Liver (tissue), 9 donors: ENCODE measurements around the gene ZDHHC4. TPM values are rescaled to one million over a fixed set of nuclear protein-coding genes. Genes with fewer than 3 reads are reported as not detected.

ENCODE experiments used
- DNase-seq: peaks from one replicate; pipeline ENCODE4 v3.0.0-alpha.2; 2017; ENCODE audit warnings: low spot score
- H3K27ac ChIP-seq, 2 donors: one replicate each; pipeline ENCODE4 v1.7.0; 2013; ENCODE audit warnings: inconsistent platforms in 2 of 2, low read length in 2 of 2, control low read depth in 1 of 2, low read depth in 1 of 2, mild to moderate bottlenecking in 1 of 2
- H3K27me3 ChIP-seq, 4 donors: one replicate each; pipeline versions ENCODE4 v1.6.1 to v1.7.0; 2013; ENCODE audit warnings: low read length in 3 of 4, inconsistent platforms in 1 of 4, mild to moderate bottlenecking in 1 of 4, moderate library complexity in 1 of 4; ENCODE audit not compliant: control insufficient read depth in 4 of 4, insufficient read depth in 4 of 4
- H3K36me3 ChIP-seq, 4 donors: one replicate each; pipeline versions ENCODE4 v1.6.1 to v1.7.0; 2013; ENCODE audit warnings: low read length in 3 of 4, mild to moderate bottlenecking in 3 of 4, low read depth in 1 of 4, moderate library complexity in 1 of 4; ENCODE audit not compliant: control insufficient read depth in 4 of 4, insufficient read depth in 3 of 4
- H3K4me1 ChIP-seq, 4 donors: one replicate each; pipeline versions ENCODE4 v1.6.1 to v1.7.0; 2013; ENCODE audit warnings: low read length in 3 of 4, mild to moderate bottlenecking in 3 of 4, moderate library complexity in 1 of 4; ENCODE audit not compliant: control insufficient read depth in 4 of 4, insufficient read depth in 4 of 4
- H3K4me3 ChIP-seq, 3 donors: one replicate each; pipeline versions ENCODE4 v1.6.1 to v1.7.0; 2013; ENCODE audit warnings: low read length in 3 of 3, control low read depth in 1 of 3, low read depth in 1 of 3, mild to moderate bottlenecking in 1 of 3
- H3K9ac ChIP-seq, 2 donors: one replicate each; pipeline ENCODE4 v1.7.0; 2013; ENCODE audit warnings: low read length in 2 of 2, mild to moderate bottlenecking in 2 of 2, moderate library complexity in 2 of 2, control low read depth in 1 of 2, low read depth in 1 of 2
- H3K9me3 ChIP-seq, 4 donors: one replicate each; pipeline versions ENCODE4 v1.6.1 to v1.7.0; 2013; ENCODE audit warnings: low read length in 3 of 4; ENCODE audit not compliant: control insufficient read depth in 4 of 4
- CTCF ChIP-seq: fragments of 150-350 bp; IDR thresholded peaks from 2 replicates; pipeline ENCODE4 v1.5.1; 2017; ENCODE audit warnings: improper control_type of control experiment, low read depth, low read length; ENCODE audit not compliant: missing input control
- EGR1 ChIP-seq, 2 donors: IDR thresholded peaks; 2 replicates each; pipeline ENCODE4 v1.6.1; 2016 to 2018; ENCODE audit warnings: antibody characterized with exemption in 2 of 2, low read depth in 2 of 2
- FOXA2 ChIP-seq: IDR thresholded peaks from 2 replicates; pipeline ENCODE4 v1.6.1; 2016; ENCODE audit warnings: antibody characterized with exemption
- HNF4A ChIP-seq, 2 donors: conservative IDR thresholded peaks; 2 replicates each; pipeline ENCODE4 v1.6.1; 2016; ENCODE audit warnings: antibody characterized with exemption in 2 of 2, mild to moderate bottlenecking in 2 of 2
- HNF4G ChIP-seq: IDR thresholded peaks from 2 replicates; pipeline ENCODE4 v1.6.1; 2016; ENCODE audit warnings: antibody characterized with exemption
- JUND ChIP-seq, 2 donors: IDR thresholded peaks; 2 replicates each; pipeline ENCODE4 v1.6.1; 2016; ENCODE audit warnings: antibody characterized with exemption in 2 of 2
- NR2F2 ChIP-seq: IDR thresholded peaks from 2 replicates; pipeline ENCODE4 v1.6.1; 2016; ENCODE audit warnings: antibody characterized with exemption
- RAD21 ChIP-seq, 2 donors: IDR thresholded peaks; 2 replicates each; pipeline ENCODE4 v1.6.1; 2016; ENCODE audit warnings: antibody characterized with exemption in 2 of 2, mild to moderate bottlenecking in 2 of 2
- REST ChIP-seq: IDR thresholded peaks from 2 replicates; pipeline ENCODE4 v1.6.1; 2016; ENCODE audit warnings: antibody characterized with exemption, mild to moderate bottlenecking
- RXRA ChIP-seq, 2 donors: IDR thresholded peaks; 2 replicates each; pipeline ENCODE4 v1.6.1; 2017 to 2018; ENCODE audit warnings: antibody characterized with exemption in 2 of 2, mild to moderate bottlenecking in 1 of 2
- SP1 ChIP-seq: IDR thresholded peaks from 2 replicates; pipeline ENCODE4 v1.6.1; 2018; ENCODE audit warnings: antibody characterized with exemption, mild to moderate bottlenecking
- TAF1 ChIP-seq: conservative IDR thresholded peaks from 2 replicates; pipeline ENCODE4 v1.6.1; 2016; ENCODE audit warnings: antibody characterized with exemption, mild to moderate bottlenecking
- YY1 ChIP-seq: IDR thresholded peaks from 2 replicates; pipeline ENCODE4 v1.6.1; 2016; ENCODE audit warnings: antibody characterized with exemption, mild to moderate bottlenecking
- ZBTB33 ChIP-seq: IDR thresholded peaks from 2 replicates; pipeline ENCODE4 v1.6.1; 2016; ENCODE audit warnings: antibody characterized with exemption
- WGBS: extraction: QIAGEN DNeasy Blood & Tissue Kit; methylation state at CpG from one replicate; pipeline ENCODE4 v1.1.7; 2013; 5-methylcytosine and 5-hydroxymethylcytosine counted together
- polyA plus RNA-seq, 2 donors: library from polyadenylated mRNA; stranded (reverse) in 1 of 2; unstranded in 1 of 2; fragments of 200-250 nt in 1 of 2; fragments of >200 nt in 1 of 2; fragmentation: Nextera tagmentation in 1 of 2; extraction: Ambion mirVana in 1 of 2; gene quantifications; one replicate each; pipeline versions ENCODE4 v1.2.1 to v1.2.3, GENCODE V29; 2013 to 2015
- total RNA-seq, 2 donors: library from RNA; depleted of rRNA; stranded (reverse); fragments of >200 nt; gene quantifications; one replicate each; pipeline ENCODE4 v1.2.3, GENCODE V29; 2014
- TF ChIP-seq, protein P1 (sequence below): IDR thresholded peaks from 2 replicates; pipeline ENCODE4 v1.6.1; 2016; ENCODE audit warnings: antibody characterized with exemption
- TF ChIP-seq, protein P2 (sequence below): IDR thresholded peaks from 2 replicates; pipeline ENCODE4 v1.6.1; 2016; ENCODE audit warnings: antibody characterized with exemption
- donor health status: healthy.
- donor health status: healthy.
- donor health status: healthy.
- donor health status: healthy.
- donor health status: healthy.

The ZDHHC4 gene
- total and polyA plus RNA-seq, 4 donors = 32.1 to 46.8 (median 34.9) TPM

DNA sequence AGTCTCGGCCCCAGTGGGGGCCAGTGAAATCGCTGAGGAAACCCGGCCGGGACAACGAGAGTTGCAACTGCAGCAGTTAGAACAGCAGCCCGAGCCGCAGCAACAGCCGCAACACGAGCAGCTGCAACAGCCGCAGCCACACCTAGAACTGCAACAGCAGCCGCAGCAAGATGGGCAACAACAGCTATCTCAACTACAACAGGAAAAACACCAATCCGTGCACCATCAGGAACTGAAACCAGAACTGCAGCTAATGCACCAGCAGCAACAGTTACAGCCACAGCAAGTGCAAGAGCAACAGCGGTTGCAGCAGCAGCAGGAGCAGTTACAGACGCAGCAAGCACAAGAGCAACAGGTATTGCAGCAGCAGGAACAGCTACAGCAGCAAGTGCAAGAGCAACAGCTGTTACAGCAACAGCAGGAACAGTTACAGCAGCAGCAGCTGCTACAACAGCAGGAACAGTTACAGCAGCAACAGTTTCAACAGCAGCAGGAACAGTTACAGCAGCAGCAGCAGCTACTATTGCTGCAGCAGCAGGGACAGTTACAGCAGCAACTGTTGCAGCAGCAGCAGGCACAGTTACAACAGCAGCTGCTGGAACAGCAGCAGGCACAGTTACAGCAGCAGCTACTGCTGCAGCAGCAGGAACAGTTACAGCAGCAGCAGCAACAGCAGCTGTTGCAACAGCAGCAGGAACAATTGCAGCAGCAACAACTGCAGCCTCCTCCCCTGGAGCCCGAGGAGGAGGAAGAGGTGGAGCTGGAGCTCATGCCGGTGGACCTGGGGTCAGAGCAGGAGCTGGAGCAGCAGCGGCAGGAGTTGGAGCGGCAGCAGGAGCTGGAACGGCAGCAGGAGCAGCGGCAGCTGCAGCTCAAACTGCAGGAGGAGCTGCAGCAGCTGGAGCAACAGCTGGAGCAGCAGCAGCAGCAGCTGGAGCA, 44.2 kb downstream of the ZDHHC4 start:
- Histone ChIP-seq H3K36me3 (no peaks in the 10 kb centered on the region), H3K27ac (no peak overlapping the region), H3K27me3 (no peaks in the 10 kb centered on the region), H3K4me3 (no peak overlapping the region), H3K9ac (no peak overlapping the region), H3K9me3 (no peaks in the 10 kb centered on the region), H3K4me1 (no peaks in the 10 kb centered on the region)
- TF ChIP-seq CTCF (no peak), REST (no peak), FOXA2 (no peak), EGR1 (IDR thresholded peaks at IDR 0.05; ENCODE audit: low read depth in 2 of 2) (no peak), ZBTB33 (no peak), RXRA (IDR thresholded peaks at IDR 0.05) (no peak), NR2F2 (no peak), RAD21 (IDR thresholded peaks at IDR 0.05) (no peak)
- TF ChIP-seq, protein P1, sequence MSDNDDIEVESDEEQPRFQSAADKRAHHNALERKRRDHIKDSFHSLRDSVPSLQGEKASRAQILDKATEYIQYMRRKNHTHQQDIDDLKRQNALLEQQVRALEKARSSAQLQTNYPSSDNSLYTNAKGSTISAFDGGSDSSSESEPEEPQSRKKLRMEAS = no peak
- TF ChIP-seq, protein P2, sequence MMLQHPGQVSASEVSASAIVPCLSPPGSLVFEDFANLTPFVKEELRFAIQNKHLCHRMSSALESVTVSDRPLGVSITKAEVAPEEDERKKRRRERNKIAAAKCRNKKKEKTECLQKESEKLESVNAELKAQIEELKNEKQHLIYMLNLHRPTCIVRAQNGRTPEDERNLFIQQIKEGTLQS = no peak
- WGBS = 87% methylated on average over 20 of the region's 20 CpGs
- DNase-seq = no peak

GRCh38 chr7:6622134-6622710, 45.0 kb downstream of the ZDHHC4 start:
- Histone ChIP-seq H3K4me3 (no peak overlapping the region), H3K9me3 (no peaks in the 10 kb centered on the region), H3K9ac (no peak overlapping the region), H3K4me1 (no peaks in the 10 kb centered on the region), H3K27me3 (no peaks in the 10 kb centered on the region), H3K27ac (no peak overlapping the region), H3K36me3 (no peaks in the 10 kb centered on the region)
- DNase-seq = no peak
- 97% methylated on average over 67 of the region's 67 CpGs for WGBS
- TF ChIP-seq FOXA2 (no peak), RAD21 (IDR thresholded peaks at IDR 0.05) (no peak), TAF1 (no peak), JUND (IDR thresholded peaks at IDR 0.05) (no peak), CTCF (no peak), YY1 (no peak), HNF4A (conservative IDR thresholded peaks at IDR 0.05) (no peak), REST (no peak), SP1 (no peak), EGR1 (IDR thresholded peaks at IDR 0.05; ENCODE audit: low read depth in 2 of 2) (no peak), HNF4G (no peak)
